ENCODE results near the gene ILF2. TPM values are rescaled to one million over a fixed set of nuclear protein-coding genes. Genes with fewer than 3 reads are reported as not detected.
"Not testable (repeated sequence)": the region's sequence is repeated elsewhere in the genome, so short reads cannot be mapped to it uniquely, and the experiment has no call there.

Gene ILF2
- polyA plus RNA-seq, 4 donors: 273 to 319 (median 288) TPM

- no peak for DNase-seq (ENCODE audit: low read depth in 4 of 4, low spot score in 2 of 4)
Measured at GRCh38 chr1:153680120-153680403, 9.3 kb upstream of the ILF2 start.

DNA sequence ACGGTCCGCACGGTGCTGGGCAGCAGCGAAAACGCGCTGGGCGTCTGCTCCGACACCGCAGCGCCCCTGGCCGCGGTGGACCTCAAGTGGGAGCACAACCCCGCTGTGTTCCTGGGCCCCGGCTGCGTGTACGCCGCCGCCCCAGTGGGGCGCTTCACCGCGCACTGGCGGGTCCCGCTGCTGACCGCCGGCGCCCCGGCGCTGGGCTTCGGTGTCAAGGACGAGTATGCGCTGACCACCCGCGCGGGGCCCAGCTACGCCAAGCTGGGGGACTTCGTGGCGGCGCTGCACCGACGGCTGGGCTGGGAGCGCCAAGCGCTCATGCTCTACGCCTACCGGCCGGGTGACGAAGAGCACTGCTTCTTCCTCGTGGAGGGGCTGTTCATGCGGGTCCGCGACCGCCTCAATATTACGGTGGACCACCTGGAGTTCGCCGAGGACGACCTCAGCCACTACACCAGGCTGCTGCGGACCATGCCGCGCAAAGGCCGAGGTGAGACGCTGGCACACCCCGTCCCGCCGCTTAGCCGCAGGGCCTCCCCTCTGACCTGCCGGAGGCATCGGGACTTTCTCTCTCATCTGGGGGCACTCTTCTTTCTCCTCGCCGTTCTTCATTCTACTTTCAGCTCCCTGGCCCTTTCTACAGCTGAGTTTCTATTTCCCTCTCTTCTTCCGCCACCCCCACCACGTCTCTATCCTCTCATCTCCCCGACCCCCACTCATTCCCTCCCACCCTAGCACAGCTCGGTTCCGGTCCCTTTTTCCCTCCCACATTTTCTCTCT, 8.7 kb upstream of the ILF2 start:
- DNase-seq (ENCODE audit: low read depth in 4 of 4, low spot score in 2 of 4): no peak

DNA sequence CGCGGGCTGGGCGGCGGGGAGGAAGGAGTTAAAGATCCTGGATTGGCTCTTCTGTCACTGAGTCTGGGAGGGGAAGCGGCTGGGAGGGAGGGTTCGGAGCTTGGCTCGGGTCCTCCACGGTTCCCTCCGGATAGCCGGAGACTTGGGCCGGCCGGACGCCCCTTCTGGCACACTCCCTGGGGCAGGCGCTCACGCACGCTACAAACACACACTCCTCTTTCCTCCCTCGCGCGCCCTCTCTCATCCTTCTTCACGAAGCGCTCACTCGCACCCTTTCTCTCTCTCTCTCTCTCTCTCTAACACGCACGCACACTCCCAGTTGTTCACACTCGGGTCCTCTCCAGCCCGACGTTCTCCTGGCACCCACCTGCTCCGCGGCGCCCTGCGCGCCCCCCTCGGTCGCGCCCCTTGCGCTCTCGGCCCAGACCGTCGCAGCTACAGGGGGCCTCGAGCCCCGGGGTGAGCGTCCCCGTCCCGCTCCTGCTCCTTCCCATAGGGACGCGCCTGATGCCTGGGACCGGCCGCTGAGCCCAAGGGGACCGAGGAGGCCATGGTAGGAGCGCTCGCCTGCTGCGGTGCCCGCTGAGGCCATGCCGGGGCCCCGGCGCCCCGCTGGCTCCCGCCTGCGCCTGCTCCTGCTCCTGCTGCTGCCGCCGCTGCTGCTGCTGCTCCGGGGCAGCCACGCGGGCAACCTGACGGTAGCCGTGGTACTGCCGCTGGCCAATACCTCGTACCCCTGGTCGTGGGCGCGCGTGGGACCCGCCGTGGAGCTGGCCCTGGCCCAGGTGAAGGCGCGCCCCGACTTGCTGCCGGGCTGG, 7.9 kb upstream of the ILF2 start, which contains the start of gene NPR1:
Gene NPR1, plus strand, starts transcription at position 170 of the 818 bp plus-strand sequence. Its CDS starts 421 bp downstream, at position 591.
- no peak for DNase-seq (ENCODE audit: low read depth in 4 of 4, low spot score in 2 of 4)

- DNase-seq (ENCODE audit: low read depth in 4 of 4, low spot score in 2 of 4): no peak
Measured at GRCh38 chr1:153677718-153678518, 7.1 kb upstream of the ILF2 start.

DNA sequence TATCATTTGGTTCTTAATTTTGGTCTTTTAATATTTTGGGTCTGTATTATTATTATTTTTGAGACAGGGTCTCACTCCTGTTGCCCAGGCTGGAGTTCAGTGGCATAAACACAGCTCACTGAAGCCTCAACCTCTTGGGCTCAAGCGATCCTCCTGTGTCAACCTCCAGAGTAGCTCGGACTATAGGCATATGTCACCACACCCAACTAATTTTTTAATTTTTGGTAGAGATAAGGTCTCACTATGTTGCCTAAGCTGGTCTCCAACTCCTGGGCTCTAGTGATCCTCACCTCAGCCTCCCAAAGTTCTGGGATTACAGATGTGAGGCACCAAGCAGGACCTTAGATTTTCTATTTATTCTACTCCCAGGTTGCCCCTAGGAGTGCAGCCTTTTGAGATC, 2.7 kb upstream of the ILF2 start:
- DNase-seq (ENCODE audit: low read depth in 4 of 4, low spot score in 2 of 4): no peak

DNA sequence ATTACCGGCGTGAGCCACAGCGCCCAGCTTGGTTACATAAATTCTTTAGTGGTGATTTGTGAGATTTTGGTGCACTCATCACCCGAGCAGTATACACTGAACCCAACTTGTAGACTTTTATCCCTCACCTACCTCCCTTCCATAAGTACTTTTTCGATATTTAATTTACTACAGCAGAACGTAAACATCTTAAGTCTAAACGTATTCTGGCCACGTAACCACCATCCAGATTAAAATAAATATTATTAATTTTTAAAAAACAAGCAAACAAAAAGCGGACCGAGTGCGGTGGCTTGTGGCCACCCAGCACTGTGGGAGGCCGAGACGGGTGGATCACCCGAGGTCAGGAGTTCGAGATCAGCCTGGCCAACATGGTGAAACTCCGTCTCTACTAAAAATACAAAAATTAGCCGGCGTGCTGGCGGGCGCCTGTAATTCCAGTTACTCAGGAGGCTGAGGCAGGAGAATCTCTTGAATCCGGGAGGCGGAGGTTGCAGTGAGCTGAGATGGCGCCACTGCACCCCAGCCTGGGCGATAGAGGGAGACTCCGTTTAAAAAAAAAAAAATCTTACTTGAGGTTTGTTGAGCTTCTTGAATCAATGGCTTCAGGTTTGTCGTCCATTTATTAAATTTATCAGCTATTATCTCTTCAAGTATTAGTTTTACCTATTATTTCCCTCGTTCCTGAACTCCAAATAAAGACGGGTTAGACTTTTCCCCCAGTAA, 998 bp upstream of the ILF2 start:
- not testable (repeated sequence) for DNase-seq (ENCODE audit: low read depth in 4 of 4, low spot score in 2 of 4)

DNA sequence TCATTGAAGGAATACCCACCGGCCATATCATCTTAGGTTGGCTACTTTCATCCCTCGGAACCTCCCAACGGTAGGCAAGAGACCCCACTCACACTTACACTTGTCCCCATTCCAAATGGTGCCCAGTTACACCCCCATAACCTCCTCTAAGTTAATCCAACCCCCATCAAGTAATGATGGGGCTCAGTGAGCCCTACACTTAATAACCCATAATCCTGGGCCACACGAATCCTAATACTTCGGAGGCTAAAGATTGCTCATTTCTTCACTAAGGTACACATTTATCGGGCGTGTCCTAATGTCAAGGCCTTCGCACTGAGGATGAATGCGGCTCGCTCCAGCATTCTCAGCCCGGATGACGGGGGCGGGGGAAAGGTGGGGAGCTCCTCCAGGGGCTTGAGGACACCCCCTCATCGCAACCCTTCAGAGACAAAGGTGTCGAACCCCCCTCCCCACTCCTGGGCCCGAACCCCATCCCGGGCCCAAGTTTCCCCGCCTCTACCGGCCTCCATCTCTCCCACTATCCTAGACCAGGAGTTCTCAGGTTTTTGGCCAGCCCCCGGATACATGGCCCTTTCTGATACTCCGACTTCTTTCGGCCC, 435 bp downstream of the ILF2 start:
- DNase-seq (ENCODE audit: low read depth in 4 of 4, low spot score in 2 of 4): no peak

GRCh38 chr1:153669606-153670005, 1.2 kb downstream of the ILF2 start:
- no peak for DNase-seq (ENCODE audit: low read depth in 4 of 4, low spot score in 2 of 4)

DNA sequence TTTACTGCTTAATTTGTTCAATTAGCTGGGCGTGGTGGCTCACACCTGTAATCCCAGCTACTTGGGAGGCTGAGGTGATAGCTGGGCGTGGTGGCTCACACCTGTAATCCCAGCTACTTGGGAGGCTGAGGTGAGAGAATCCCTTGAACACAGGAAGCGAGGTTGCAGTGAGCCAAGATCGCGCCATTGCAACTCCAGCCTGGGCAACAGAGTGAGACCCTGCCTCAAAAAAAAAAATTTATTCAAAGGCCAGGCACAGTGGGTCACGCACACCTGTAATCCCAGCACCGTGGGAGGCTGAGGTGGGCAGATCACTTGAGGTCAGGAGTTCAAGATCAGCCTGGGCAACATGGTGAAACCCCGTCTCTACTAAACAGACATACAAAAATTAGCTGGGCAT, 2.1 kb downstream of the ILF2 start:
- not testable (repeated sequence) for DNase-seq (ENCODE audit: low read depth in 4 of 4, low spot score in 2 of 4)

DNA sequence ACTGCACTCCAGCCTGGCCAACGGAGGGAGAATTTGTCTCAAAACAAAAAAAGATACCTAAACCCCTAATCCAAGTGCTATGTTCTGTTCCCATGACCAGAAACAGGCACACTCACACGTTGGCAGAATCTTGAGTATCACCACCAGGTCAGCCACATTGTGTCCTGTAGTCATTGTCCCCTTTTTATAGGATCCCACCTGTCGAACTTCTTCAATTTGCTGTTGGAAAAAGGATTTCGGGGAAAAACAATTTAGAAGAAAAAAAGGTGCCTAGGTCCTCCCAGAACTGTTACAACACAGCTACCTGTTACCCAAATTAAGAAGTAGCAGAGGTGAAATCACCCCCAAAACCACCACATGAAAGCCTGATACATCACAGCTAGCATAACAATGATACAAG, 3.4 kb downstream of the ILF2 start:
- no peak for DNase-seq (ENCODE audit: low read depth in 4 of 4, low spot score in 2 of 4)

- no peak for DNase-seq (ENCODE audit: low read depth in 4 of 4, low spot score in 2 of 4)
Measured at GRCh38 chr1:153663211-153663610, 7.6 kb downstream of the ILF2 start.

DNA sequence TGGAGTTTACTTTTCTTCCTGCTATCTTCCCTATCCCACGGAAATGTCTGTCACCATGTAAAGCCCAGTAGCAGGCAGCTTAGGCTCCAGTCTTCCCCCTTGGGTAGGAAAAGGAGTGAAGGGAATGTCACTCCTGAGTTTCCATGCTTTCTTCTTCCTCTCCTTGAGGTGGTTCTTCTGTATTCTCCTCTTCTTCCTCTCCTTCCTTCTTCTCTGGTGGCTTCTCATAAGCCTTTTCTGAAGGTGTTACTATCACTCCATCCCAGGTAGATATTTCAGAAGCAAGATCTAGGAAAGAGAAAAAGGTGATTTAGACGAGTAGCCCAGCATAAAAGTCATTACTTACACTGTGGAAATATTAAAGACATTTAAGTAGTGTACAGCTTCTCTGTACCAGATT, 8.5 kb downstream of the ILF2 start:
- DNase-seq (ENCODE audit: low read depth in 4 of 4, low spot score in 2 of 4): no peak

- no peak for DNase-seq (ENCODE audit: low read depth in 4 of 4, low spot score in 2 of 4)
Measured at GRCh38 chr1:153661111-153661708, 9.6 kb downstream of the ILF2 start.

DNA sequence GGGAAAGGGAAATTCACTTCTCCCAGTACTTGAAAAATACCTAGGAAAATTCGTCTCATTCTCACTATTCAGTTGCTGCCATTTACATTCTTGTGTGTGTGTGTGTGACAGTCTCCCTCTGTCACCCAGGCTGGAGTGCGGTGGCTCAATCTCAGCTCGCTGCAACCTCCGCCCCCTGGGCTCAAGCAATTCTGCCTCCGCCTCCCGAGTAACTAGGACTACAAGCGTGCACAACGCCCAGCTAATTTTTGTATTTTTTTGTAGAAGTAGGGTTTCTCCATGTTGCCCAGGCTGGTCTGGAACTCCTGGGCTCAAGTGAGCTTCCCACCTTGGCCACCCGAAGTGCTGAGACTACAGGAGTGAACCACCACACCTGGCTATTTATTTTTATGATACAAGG, 11.1 kb downstream of the ILF2 start:
- no peak for DNase-seq (ENCODE audit: low read depth in 4 of 4, low spot score in 2 of 4)

DNA sequence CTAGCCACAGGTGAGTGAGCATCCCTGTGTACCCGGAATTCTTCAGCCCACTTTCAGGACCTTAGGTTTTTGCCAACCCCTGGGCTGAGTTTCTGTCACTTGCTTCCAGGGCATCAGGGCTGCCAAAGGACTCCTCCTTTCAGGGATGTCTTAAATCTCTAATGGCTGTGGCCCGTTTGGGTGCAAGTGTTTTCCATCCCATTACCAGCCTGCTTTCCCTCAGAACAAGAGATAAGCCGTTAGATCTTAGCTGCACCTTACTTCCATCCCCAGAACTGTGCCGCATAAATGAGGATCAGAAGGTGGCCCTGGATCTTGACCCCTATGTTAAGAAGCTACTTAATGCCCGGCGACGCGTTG, 11.6 kb downstream of the ILF2 start:
- no peak for DNase-seq (ENCODE audit: low read depth in 4 of 4, low spot score in 2 of 4)

DNA sequence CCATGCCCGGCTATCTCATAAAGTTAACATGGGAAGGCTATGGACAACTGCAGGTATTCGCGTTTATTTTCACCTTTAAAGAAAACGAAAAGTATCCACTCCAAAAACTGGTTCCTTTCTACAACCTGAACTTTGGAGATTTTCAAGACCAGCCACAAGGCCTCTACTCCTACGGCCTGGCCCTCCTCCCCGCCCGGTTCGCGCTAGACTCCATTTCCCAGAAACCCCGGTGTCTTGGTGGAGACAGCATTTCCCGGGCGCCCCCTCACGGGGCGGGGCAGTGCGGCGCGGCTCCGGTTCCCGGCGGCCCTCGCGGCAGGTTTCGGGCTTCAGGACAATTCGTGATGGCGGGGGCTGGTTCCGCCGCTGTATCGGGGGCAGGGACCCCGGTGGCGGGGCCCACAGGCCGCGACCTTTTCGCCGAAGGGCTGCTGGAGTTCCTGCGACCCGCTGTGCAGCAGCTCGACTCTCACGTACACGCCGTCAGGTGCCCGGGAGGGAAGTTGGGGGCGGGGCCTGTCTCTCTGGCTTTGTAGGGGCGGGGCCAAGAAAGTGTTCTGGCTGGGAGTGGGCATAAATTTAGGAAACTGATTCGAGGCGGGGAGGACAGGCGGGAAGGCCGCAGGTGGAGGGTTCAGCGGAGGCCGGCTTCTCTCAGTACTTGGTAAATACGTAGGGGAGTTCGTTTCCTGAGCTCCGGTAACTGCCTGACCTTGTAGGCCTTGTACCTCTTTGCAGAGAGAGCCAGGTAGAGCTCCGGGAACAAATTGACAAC, 12.2 kb downstream of the ILF2 start, which contains the start of gene SNAPIN:
Gene SNAPIN, plus strand, starts transcription at position 304 of the 775 bp plus-strand sequence. Its CDS starts 41 bp downstream, at position 345.
- DNase-seq (ENCODE audit: low read depth in 4 of 4, low spot score in 2 of 4): peak in 3 of 4 donors; percentile 77 to 87 (median 85)

GRCh38 chr1:153655333-153655732, 15.5 kb downstream of the ILF2 start:
- no peak for DNase-seq (ENCODE audit: low read depth in 4 of 4, low spot score in 2 of 4)

GRCh38 chr1:153652805-153653500, 17.8 kb downstream of the ILF2 start:
- no peak for DNase-seq (ENCODE audit: low read depth in 4 of 4, low spot score in 2 of 4)
